ENCODE results near the gene ADARB2. TPM values are rescaled to one million over a fixed set of nuclear protein-coding genes. Genes with fewer than 3 reads are reported as not detected.
A peak's percentile ranks its signal among the peaks of the same experiment; 100 is the strongest.

The ADARB2 gene
- total RNA-seq, 1 donor from 2014 or later: 0.10 TPM

DNA sequence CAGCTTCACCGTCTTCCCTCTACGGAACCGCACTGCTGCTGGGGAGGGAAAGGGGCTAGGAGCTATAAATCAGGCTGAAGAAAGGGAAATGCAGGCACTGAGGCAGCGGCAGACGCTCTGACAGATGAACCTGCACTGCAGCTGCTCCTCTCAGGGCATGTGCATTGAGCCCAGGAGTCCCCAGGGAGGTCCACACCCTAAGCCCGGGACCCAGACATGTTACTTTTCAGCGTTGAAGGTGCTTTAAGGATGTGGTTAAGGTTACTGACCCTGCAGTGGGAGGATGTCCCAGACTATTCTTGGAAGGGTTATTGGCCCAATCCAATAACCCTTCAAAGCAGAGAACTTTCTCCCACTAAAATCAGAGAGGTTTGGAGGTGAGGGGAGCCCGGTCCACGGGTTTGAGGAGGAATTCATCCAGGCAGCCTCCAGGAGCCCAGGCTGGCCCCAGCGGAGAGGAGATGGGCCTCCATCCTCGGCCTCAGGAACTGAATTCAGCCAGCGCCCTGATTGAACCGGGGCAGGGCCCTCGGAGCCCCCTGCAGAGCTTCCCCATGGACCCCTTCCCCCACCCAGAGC is 75.4 kb downstream of the ADARB2 start:
- DNase-seq: no peak

DNA sequence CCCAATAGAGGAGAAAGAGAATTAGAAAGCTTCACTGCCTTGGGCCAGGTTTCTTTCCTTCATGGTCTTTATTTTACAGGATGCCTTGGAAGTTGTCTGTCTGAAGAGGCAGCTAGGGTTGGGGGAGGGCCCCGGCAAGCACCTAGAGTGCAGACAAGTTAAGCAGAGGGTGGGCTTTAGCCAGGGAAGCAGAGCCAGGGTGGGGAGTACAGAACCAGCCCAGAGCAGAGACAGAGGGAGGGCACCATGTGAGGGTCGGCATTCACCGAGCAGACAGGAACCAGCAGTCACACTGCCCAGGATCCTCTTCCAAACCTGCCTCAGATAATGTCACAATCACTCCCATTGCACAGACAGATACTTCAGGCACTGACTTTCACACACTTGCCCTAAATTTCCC is 75.9 kb downstream of the ADARB2 start:
- DNase-seq: no peak

DNA sequence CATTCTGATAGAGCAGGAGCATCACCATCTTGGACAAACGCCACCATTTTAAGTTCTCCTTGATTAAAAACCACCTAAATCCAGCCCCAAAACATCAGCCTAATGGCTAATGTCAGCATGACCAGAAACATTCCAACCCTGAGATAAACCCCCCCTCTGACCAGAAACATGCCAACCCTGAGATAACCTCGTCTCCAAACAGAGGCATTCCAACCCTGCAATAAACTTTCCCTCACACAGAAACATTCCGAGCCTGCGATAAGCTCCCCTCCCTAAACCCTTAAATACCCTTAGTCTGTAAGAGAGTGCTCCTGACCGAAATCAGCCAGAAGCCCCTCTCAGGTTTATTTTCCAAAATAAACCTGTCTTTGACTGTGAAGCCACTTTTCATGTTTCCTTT is 76.5 kb downstream of the ADARB2 start:
- DNase-seq: no peak

DNA sequence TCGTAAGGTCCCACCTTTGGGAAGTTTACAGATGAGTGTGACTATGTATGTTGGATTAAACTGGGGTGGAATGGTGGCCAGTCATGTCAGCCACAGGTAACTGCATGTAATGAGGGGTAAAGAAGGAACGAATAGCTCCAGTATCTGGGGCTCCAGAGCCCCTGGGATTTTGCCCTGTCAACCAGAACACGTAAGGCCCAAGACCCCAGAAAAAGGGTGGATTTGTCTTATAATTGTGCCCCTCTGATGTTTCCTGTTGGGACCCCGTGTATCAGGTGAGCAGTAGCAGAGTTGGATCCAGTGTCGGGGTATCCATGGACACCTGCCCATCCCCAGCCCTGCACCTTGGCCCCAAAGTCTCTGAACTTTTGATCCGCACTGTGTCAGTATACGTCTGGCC is 76.9 kb downstream of the ADARB2 start:
- DNase-seq: no peak

DNA sequence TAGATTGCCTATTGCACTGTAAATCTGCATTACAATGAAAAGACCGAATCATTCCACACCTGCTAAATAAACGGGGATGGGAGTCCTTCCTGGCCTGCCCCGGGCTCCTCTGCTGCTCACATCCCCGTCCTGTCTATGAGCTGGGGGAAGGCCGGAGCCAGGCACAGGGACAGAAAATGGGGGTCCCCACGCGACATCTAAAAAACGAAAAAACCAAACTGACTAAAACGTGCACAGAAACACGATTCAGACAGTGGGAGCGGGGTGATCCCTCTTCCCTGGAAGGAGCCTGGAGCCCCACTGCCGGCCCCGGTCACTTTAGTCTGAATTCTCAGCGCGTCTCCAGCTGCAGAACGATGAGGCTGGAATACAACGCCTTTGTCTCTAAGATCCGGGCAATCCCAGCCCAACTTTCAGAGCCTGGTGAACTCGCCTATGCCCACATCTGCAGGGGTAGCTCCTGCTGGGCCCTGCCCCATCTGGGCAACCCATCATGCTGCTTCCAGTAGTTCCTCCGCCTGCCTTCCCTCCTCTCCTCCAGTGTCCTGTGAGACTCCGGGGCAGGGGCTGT is 78.0 kb downstream of the ADARB2 start:
- DNase-seq: no peak

DNA sequence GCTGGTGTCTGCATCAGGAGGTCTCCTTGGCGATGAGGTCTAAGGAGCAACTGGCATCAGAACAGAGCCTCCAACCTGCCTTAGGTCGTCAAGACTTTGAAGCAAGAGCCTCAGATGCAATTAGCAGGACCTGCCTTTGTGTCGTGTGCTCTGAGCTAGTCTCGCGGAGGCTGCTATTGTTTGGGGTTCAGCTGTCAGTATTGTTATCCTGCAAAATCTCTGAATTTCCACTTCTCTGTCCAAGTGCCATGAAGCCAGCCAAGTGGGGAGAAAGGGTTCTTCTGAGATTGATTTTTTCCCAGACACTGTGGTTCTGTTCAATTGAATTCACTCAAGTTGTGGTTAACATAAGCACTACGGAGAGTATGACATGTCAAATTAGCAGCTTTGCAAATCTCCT is 78.7 kb downstream of the ADARB2 start:
- no peak for DNase-seq

DNA sequence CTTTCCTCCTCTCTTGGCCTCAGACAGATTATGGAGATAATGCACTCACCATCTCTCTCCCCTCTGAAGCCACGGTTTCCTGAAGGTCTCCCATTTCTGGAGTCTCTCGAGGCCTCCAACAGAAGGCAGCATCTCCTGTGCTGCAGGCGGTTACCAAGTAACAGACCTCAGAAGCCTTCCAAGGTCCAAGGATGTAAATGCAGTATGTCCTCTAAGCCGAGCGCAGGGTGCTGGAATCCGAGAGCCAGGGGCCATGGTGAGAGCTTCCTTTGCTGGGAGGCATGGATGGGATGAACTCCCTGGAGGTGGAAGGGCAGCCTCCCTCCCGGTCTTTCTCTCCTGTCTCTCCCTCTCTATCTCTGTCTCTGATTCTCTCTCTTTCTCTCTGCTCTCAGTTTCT is 79.8 kb downstream of the ADARB2 start:
- DNase-seq: no peak

DNA sequence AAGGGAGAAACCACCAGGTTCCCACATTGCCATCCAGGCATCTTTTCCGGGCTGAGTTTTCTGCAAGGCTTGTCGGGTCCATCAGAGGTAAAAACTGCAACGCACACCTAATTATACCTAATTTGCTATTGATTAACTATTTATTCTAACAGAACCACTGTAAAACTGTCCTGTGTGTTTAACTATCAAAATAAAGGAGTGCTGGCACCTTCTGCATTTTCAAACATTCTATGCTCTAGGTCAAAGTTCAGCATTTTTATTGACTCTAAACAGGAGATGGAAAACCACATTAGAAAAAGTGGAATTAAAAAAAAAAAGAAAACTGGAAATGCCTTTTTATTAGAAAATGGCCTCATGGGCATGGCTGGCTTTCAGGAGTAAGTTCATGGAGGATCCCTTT is 82.0 kb downstream of the ADARB2 start:
- DNase-seq: no peak

DNA sequence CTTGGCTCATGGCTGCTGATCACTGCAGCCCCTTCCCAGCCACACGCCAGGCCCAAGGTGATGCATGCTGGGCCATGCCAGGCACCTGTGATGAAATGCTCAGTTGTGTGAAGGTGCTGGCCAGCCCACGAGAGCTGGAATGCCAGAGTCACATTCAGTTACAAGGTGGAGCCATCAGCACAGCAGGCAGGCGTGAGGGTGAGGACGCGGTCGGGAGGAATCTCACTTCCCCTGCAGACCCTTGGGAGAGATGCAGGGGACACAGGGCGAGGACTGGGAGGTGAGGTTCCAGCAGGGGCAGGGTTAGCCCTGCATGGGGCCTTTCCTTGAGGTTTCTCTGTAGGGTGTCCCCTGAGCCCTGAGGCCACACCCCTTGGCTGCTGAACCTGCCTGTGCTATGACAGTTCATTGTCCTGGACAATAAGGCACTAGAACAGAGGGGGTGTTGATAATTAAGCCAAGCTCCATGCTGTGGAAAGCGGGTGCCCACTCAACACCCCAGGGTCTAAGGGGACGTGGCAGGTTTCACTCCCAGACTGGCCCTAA is 82.4 kb downstream of the ADARB2 start:
- no peak for DNase-seq

DNA sequence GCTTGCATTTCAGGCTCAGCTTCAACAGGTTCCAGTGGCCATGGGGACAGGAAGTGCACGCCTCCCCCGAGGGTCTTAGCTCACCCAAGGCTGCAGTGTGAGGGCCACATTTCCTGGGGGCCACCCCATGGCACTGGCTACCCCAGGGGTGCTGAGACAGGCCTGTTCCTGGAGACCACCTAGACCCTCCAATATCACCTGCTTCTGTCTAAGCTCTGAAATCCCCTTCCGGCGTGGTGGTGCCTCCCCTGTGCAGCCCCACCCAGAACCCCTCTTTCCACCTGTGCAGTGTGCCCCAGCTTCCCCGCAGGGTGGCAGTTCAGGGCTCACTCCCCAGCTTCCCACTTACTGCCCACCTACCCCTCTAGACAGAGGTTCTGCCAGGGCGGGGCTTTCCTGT is 83.1 kb downstream of the ADARB2 start:
- DNase-seq: no peak

DNA sequence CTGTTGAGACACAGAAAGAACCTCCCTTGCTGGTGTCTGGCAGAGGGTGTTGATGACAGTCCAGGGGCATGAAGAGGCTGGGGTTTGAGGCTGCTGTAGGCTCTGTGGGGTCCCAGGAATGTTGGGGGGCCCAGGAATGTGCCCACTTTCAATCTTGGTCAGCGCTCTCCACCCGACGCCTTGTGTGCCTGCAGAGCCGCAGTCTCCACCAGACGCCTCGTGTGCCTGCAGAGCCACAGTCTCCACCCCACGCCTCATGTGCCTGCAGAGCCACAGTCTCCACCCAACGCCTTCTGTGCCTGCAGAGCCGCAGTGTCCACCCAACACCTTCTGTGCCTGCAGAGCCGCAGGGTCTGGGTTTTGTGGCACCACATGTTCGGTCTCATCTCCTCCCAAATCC is 84.0 kb downstream of the ADARB2 start:
- DNase-seq: no peak

DNA sequence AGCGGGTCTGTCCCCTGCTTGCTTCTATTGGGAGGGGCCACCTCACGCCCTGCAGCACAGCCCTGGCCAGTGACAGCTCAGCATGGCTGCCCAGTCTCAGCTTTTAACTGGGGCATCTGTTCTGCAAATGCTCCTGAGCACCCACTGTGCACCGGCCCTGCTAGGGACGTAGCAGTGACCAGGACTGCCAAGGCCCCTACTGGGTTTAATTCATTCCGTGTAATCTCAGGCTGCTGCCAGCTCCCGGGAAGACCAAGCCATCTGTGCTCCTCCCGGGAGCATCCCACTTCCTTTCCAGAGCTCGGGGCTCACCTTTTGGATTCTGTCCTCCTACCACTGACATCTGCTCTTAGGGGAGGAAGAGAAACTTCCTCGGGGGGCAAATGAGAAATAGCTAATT is 85.2 kb downstream of the ADARB2 start:
- DNase-seq: no peak

DNA sequence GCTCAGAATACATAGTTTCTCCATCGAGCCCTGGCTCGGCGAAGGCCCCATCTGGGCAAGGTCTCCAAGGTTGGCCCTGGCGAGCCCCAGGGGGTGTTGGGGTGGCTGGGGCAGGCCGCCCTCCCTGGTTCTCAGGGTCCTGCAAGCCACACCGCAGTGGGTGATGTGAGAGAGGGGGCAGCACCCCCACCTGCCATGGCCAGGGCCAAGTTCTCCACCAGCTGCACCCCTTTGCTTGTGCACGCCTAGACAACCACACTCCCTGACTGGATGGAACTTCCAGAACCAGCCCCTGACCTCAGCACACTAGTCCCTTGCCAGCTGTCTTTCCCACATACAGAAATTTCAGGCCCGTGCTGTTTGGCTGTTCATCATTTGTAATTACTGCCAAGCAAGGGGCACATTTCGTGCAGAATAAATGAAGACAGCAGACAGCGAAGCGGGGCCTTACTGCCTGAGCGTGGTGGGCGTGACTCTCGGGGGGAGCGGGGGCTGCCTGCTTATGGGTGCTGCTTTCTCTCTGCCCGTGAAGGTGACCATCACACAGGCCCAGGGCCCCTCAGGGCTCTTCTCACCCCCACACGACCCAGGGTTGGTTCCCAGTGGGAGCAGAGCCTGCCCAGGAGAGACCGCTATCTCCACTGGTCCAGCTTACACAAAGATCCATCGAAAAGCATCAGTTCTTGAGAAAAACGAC is 85.9 kb downstream of the ADARB2 start:
- no peak for DNase-seq

DNA sequence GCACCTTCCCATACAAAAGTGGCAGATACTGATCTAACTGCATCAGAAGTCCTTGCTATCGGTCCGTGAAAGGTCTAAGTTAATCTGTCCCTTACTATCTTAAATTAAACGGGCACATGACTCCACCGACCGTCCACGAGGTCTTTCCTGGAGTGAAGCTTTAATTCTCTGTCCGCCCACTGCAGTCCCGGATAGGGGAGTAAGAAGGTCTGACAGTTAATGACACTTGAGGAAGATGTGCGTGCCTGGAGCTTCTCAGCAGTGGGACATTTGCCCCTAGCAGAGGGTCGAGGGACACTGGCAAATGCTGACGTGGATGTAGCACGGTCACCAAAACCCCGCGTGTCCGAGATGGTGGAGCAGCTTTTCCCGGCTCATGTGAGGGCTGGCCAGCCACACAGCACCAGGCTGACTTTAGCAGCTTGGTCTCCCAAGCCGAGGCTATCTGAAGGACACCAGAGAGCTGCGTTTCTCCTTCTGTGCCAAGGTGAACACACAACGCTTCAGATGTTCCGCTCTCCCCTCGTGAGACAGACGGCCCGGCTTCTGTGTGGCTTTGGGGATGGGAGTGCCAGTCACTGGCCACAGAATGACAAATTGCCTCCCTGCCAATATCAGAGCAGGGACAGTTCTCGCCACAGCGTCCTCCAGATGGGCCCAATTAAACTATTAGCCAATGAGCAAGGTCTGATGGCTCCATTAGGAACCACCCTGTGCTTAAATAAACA is 86.6 kb downstream of the ADARB2 start:
- no peak for DNase-seq

DNA sequence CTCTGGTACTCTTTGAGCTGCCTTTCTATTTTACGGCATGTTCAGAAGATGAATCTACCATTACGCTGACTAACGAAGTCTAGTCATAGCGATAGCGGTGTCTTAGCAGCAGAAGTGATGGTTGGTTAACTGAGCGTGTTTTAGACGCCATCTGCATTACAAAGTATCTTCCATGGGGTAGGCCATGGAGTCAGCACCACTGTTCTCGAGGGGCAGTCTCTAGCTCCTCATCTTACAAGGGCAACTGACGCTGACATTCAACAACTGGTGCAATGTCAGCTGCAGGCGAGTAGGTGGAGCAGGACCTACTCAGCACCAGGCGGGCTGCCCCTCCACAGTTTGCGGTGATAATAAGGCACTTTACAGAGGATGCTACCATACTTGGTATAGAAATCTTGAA is 88.7 kb downstream of the ADARB2 start:
- DNase-seq: no peak

DNA sequence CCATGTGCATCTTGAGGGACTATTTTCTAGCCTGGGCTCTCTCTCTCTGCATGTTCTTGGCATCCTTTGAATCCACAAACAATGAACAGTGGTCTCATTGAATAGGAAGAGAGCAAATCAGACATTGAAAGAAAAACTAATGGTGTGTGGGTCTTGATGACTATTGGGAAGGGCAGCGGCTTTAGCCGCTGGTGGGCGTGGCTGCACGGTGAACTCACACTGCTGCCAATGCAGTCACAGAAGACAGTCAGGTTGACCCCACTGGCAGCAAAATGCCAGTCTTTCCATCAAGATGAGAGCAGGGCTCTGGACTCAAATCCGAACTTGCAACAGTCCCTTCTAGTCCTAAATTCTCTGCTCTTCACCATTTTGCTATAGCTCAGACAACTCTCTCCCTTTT is 91.0 kb downstream of the ADARB2 start:
- DNase-seq: no peak

DNA sequence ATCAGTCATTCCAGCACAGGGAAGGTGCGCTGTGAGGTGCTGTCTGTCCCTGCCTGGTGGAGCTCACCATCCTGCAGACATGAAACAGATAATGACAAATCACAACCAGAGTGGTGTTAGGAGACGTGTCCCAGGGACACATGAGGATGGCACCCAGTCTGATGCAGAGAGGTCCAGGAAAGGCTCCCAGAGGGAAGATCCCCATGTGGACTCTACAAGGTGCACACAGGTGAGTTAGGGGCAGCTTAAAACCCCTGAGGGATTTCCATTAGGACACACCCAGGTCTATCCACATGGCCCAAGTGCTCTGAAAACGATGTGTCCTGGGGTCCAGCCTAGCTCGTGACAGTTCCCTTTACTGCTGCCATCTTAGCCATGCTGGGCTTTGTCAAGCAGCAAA is 91.4 kb downstream of the ADARB2 start:
- no peak for DNase-seq

DNA sequence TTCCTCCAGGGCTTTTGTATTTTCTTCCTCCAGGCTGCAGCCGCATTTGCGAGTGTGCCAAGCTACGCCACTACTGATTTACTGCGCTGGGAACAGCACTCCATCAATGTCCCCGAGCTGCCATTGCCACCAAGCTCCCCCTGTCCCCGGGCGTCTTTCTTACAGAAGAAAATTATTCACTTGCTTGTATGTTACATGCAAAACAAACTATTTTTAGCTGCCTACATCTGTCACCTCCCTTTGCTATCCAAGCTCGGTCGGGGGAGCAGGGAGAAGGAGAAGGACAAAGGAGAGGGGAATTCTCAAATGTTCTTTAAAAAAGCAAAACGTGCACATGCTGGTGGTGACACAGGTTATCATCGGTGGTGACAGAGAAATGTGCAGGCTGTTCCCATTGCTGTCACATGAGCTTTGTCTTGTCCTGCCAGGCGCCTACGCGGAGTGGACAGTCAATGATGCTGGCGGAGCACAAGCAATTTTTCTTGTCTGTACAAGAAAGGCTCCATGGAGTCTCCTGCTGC is 93.1 kb downstream of the ADARB2 start:
- DNase-seq: no peak

DNA sequence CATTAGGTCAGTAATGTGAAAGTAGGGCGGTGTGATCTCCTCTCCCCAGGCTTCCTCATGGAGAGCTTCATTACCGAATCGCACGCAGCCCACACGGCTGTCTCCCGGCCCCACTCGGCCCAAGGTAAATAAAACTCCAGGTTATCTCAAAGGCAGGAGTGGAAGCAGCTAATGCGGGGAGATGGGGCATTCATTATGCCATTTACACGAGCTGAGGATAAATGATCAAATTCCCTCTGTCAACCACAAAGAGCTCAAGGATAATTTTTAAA is 93.5 kb downstream of the ADARB2 start:
- DNase-seq: no peak

DNA sequence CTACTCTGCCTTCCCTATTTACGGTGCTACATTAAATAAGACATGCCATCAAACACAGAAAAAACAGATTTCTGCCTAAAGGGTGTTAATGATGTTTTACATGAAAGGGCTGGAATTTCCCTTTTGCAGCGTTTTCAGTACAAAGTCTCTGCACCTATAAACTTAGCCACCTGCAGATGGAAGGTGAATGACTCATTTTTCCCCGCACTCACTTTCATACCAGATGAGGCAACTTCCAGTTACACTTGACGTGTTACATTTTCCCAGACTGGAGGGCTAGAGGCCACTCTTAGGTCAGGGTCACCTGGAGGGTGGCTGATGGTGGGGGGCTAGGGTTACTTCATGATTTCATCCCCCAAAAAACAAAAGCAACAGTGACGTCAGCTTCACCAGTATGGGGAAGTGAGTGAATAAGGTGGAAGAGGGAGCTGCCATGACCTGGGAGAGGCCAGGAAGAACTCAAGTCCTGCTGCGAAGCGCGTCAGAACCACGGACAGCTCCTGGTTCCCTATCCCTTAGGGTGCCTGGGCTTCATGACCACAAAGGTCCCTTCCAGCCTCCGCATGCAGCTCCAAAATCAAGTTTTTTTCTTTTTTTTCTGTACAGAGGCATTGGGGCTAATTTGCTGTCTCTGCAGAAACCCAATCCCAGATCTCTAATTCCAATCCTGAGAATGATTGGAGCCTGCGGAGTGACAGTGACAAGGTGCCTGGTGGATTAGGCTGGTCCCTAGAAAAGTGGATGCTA is 94.0 kb downstream of the ADARB2 start:
- DNase-seq: peak; percentile 79

DNA sequence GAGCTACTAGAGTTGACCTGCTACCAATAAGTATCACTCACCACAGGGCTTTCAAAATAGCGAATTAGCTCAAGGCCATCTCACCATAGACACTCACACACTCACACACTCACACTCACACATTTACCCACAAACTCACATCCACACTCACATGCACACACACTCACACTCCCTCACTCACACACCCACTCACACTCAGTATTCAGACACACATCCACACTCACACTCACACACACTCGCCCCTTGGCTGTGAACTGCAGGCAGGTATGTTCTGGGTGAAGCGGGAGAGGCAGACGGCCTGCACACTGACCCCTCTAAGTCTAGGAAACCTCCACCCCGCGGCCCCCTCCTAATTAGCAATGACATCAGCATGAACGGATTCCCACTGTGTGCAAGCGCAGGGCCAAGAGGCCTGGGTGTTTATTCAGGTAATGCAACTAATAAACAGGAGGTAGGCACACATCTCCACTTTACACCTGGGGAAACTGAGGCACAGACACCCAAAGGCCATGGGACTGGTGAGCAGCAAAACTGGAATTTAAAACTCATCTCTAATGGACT is 94.6 kb downstream of the ADARB2 start:
- DNase-seq: no peak

DNA sequence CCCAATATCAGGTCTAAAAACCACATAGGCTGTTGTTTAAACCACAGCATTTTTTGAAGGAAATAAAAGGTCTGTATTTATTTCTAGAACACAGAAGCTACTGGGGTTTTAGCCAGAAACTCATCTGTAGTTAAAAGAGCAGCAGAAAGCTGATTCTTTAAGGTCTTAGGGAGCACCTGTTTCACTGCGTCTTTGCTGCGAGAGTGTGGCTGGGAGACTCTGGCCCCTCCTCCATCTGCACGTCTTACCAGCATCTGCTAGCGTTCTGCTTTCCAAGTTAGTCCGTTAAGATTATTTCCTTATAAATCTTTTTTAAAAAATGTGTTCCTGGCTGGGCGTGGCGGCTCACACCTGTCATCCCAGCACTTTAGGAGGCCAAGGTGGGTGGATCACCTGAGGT is 95.9 kb downstream of the ADARB2 start:
- no peak for DNase-seq
